H9 (cell line): ENCODE results near the gene PLEKHM3. TPM values are rescaled to one million over a fixed set of nuclear protein-coding genes. Genes with fewer than 3 reads are reported as not detected.

Experiments
- DNase-seq: peaks from one replicate; pipeline ENCODE4 v3.0.0-alpha.2; 2017
- H2AFZ ChIP-seq: one replicate; pipeline ENCODE4 v1.6.1; 2013; ENCODE audit warnings: mild to moderate bottlenecking, low read length, control low read depth, moderate library complexity
- H2AK5ac ChIP-seq: 2 replicates; pipeline ENCODE4 v1.6.1; 2013; ENCODE audit warnings: low read length, control low read depth, mixed read lengths; ENCODE audit not compliant: insufficient read length
- H2BK120ac ChIP-seq: one replicate; pipeline ENCODE4 v1.6.1; 2013; ENCODE audit warnings: low read depth, mild to moderate bottlenecking, low read length, control low read depth, inconsistent platforms; ENCODE audit not compliant: poor library complexity, severe bottlenecking
- H2BK12ac ChIP-seq: 2 replicates; pipeline ENCODE4 v1.6.1; 2013; ENCODE audit warnings: low read length, control low read depth, mixed read lengths, low read depth; ENCODE audit not compliant: insufficient read length
- H2BK15ac ChIP-seq: 2 replicates; pipeline ENCODE4 v1.6.1; 2013; ENCODE audit warnings: low read depth, low read length, control low read depth
- H2BK20ac ChIP-seq: one replicate; pipeline ENCODE4 v1.6.1; 2013; ENCODE audit warnings: low read depth, mild to moderate bottlenecking, low read length, control low read depth, inconsistent platforms; ENCODE audit not compliant: poor library complexity, severe bottlenecking
- H2BK5ac ChIP-seq: 2 replicates; pipeline ENCODE4 v1.6.1; 2013; ENCODE audit warnings: low read length, control low read depth, mixed read lengths; ENCODE audit not compliant: insufficient read length
- H3K14ac ChIP-seq: 2 replicates; pipeline ENCODE4 v1.6.1; 2013; ENCODE audit warnings: low read length, control low read depth; ENCODE audit not compliant: insufficient read depth
- H3K18ac ChIP-seq: 2 replicates; pipeline ENCODE4 v1.6.1; 2013; ENCODE audit warnings: low read depth, mild to moderate bottlenecking, mixed read lengths, low read length, control low read depth; ENCODE audit not compliant: insufficient read length
- H3K23ac ChIP-seq: 2 replicates; pipeline ENCODE4 v1.6.1; 2013; ENCODE audit warnings: low read length, control low read depth, mixed read lengths, low read depth; ENCODE audit not compliant: insufficient read length
- H3K23me2 ChIP-seq: 2 replicates; pipeline ENCODE4 v1.6.1; 2013; ENCODE audit warnings: low read depth, mild to moderate bottlenecking, mixed read lengths, low read length, control low read depth; ENCODE audit not compliant: insufficient read length, poor library complexity, severe bottlenecking
- H3K27ac ChIP-seq: 2 replicates; pipeline ENCODE4 v1.5.1; 2013; ENCODE audit warnings: low read length, control low read depth, mixed read lengths, low read depth; ENCODE audit not compliant: insufficient read length
- H3K27me3 ChIP-seq: 2 replicates; pipeline ENCODE4 v1.6.1; 2013; ENCODE audit warnings: low read length, control low read depth, inconsistent platforms; ENCODE audit not compliant: insufficient read depth
- H3K4ac ChIP-seq: 2 replicates; pipeline ENCODE4 v1.6.1; 2013; ENCODE audit warnings: low read depth, mild to moderate bottlenecking, control low read depth, inconsistent platforms, low read length, moderate library complexity
- H3K4me1 ChIP-seq: 2 replicates; pipeline ENCODE4 v1.6.1; 2013; ENCODE audit warnings: low read length, control low read depth, inconsistent platforms; ENCODE audit not compliant: insufficient read depth
- H3K4me2 ChIP-seq: 2 replicates; pipeline ENCODE4 v1.6.1; 2013; ENCODE audit warnings: low read length, control low read depth, mixed read lengths; ENCODE audit not compliant: insufficient read length, insufficient read depth
- H3K56ac ChIP-seq: 2 replicates; pipeline ENCODE4 v1.6.1; 2013; ENCODE audit warnings: low read depth, mild to moderate bottlenecking, mixed read lengths, low read length, control low read depth; ENCODE audit not compliant: insufficient read length
- H3K79me1 ChIP-seq: 2 replicates; pipeline ENCODE4 v1.6.1; 2013; ENCODE audit warnings: low read depth, mild to moderate bottlenecking, moderate library complexity, low read length, control low read depth, inconsistent platforms; ENCODE audit not compliant: insufficient read depth, poor library complexity, severe bottlenecking
- H3K79me2 ChIP-seq: 2 replicates; pipeline ENCODE4 v1.6.1; 2013; ENCODE audit warnings: low read length, control low read depth, inconsistent platforms; ENCODE audit not compliant: insufficient read depth
- H3K9ac ChIP-seq: 2 replicates; pipeline ENCODE4 v1.6.1; 2013; ENCODE audit warnings: low read length, control low read depth, mixed read lengths; ENCODE audit not compliant: insufficient read length; ENCODE audit errors: extremely low read depth
- H3K9me3 ChIP-seq: one replicate; pipeline ENCODE4 v1.6.1; 2013; ENCODE audit warnings: low read depth, low read length, inconsistent platforms; ENCODE audit not compliant: control insufficient read depth
- H3T11ph ChIP-seq: one replicate; pipeline ENCODE4 v1.6.1; 2013; ENCODE audit warnings: mild to moderate bottlenecking, low read length, control low read depth, inconsistent platforms
- H4K20me1 ChIP-seq: one replicate; pipeline ENCODE4 v1.6.1; 2013; ENCODE audit not compliant: control insufficient read depth, insufficient read length, insufficient read depth
- H4K5ac ChIP-seq: 2 replicates; pipeline ENCODE4 v1.6.1; 2013; ENCODE audit warnings: low read depth, mild to moderate bottlenecking, mixed read lengths, low read length, control low read depth; ENCODE audit not compliant: insufficient read length
- H4K8ac ChIP-seq: replicated peaks from 2 replicates; pipeline ENCODE4 v1.6.1; 2013; ENCODE audit warnings: low read length, control low read depth, mixed read lengths, low read depth; ENCODE audit not compliant: insufficient read length
- H4K91ac ChIP-seq: 2 replicates; pipeline ENCODE4 v1.6.1; 2013; ENCODE audit warnings: low read depth, mild to moderate bottlenecking, moderate library complexity, mixed read lengths, low read length, control low read depth; ENCODE audit not compliant: insufficient read length
- H3K27ac Mint-ChIP-seq, 3 experiments: 2 replicates in 2 of 3; 3 replicates in 1 of 3; pipeline ENCODE4 v1.8.0; 2020 to 2021; ENCODE audit warnings: mixed read lengths in 3 of 3, mild to moderate bottlenecking in 1 of 3, moderate library complexity in 1 of 3
- H3K27me3 Mint-ChIP-seq: 2 replicates; pipeline ENCODE4 v1.8.0; 2021; ENCODE audit warnings: low read depth, mild to moderate bottlenecking, moderate library complexity, mixed read lengths
- H3K36me3 Mint-ChIP-seq, 3 experiments: 2 replicates in 2 of 3; 3 replicates in 1 of 3; pipeline ENCODE4 v1.8.0; 2020 to 2021; ENCODE audit warnings: low read depth in 3 of 3, mixed read lengths in 3 of 3; ENCODE audit not compliant: insufficient read depth in 1 of 3
- H3K4me1 Mint-ChIP-seq, 2 experiments: 2 replicates each; pipeline ENCODE4 v1.8.0; 2020; ENCODE audit warnings: mixed read lengths in 2 of 2
- H3K4me3 Mint-ChIP-seq, 2 experiments: 2 replicates in 1 of 2; 3 replicates in 1 of 2; pipeline ENCODE4 v1.8.0; 2020 to 2021; ENCODE audit warnings: mild to moderate bottlenecking in 2 of 2, mixed read lengths in 2 of 2, moderate library complexity in 1 of 2
- H3K9me3 Mint-ChIP-seq, 2 experiments: 2 replicates in 1 of 2; 3 replicates in 1 of 2; pipeline ENCODE4 v1.8.0; 2020; ENCODE audit warnings: mild to moderate bottlenecking in 2 of 2, mixed read lengths in 2 of 2, moderate library complexity in 1 of 2
- CTCF ChIP-seq: fragments of 200-600 bp; sonication (generic); conservative IDR thresholded peaks from 3 replicates; pipeline ENCODE4 v1.8.0; 2021; ENCODE audit warnings: antibody characterized with exemption, mild to moderate bottlenecking
- WGBS: extraction: QIAGEN DNeasy Blood & Tissue Kit; methylation state at CpG from one replicate; pipeline ENCODE4 v1.1.7; 2013; ENCODE audit warnings: missing lambda C conversion rate, low lambda C conversion rate, mixed read lengths; ENCODE audit not compliant: insufficient read length; ENCODE audit errors: extremely low coverage; 5-methylcytosine and 5-hydroxymethylcytosine counted together
- total RNA-seq: library from RNA; stranded (reverse); gene quantifications from 2 replicates; pipeline ENCODE4 v1.2.1, GENCODE V29; 2021

Gene PLEKHM3
- total RNA-seq, 1 experiment from 2014 or later = 7.5 TPM

DNA sequence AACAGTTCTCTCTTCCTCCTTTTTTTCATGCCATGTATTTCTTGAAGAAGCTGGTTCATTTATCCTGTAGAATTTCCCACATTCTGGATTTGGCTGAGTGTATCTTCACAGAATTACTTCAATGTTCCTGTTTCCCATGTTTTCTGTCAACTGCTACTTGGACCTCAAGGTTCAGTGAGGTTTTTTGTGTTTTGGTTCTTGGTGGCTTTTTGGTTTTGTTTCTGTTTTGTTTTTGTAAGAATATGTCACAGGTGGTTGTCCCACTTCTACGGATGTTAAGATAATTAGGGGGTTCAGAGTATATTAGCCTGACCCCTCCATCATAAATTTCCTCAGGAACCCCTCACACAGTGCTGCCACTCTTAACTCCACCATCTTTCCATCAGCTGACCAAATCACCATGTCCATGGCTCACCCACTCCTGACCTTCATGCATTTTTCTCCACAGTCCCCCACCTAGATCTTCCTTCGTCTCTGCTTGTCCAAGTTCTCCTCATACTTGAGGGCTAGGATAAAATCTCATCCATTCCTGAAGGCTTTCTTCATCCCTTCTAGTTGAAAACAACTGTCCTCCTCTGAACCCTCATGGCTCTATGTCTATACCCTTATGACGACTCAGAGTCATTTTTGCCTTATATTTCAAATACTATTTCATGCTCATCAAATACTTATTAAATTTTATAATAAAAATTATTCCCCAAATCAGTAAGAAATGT, 40.4 kb downstream of the PLEKHM3 start:
- Histone ChIP-seq H2BK12ac (no peak overlapping the region), H2AFZ (no peak overlapping the region), H3K9ac (no peak overlapping the region), H3K4ac (no peak overlapping the region), H3T11ph (no peak overlapping the region), H2BK20ac (no peak overlapping the region), H3K79me1 (no peaks in the 10 kb centered on the region), H3K14ac (no peak overlapping the region), H4K20me1 (no peaks in the 10 kb centered on the region), H2BK5ac (no peak overlapping the region), H4K5ac (no peak overlapping the region), H3K79me2 (no peaks in the 10 kb centered on the region), H3K27me3 (no peaks in the 10 kb centered on the region), H3K4me2 (no peak overlapping the region), H4K8ac (no peak overlapping the region), H3K56ac (no peak overlapping the region), H3K18ac (no peak overlapping the region), H2BK15ac (no peak overlapping the region), H2AK5ac (no peak overlapping the region), H3K23me2 (no peaks in the 10 kb centered on the region), H3K23ac (no peak overlapping the region), H4K91ac (no peak overlapping the region), H3K4me1 (no peaks in the 10 kb centered on the region), H3K9me3 (no peaks in the 10 kb centered on the region), H3K27ac (no peak overlapping the region), H2BK120ac (no peak overlapping the region)
- Mint-ChIP-seq H3K9me3 (no peaks in the 10 kb centered on the region), H3K36me3 (no peaks in the 10 kb centered on the region; a peak in 1 of 7 replicates), H3K4me1 (peaks cover 0 to 3% of the 10 kb centered on the region in 2 experiments; a peak in 1 of 4 replicates), H3K27me3 (no peaks in the 10 kb centered on the region), H3K4me3 (no peak overlapping the region), H3K27ac (no peak overlapping the region; a peak in 1 of 7 replicates)
- TF ChIP-seq CTCF = no peak
- no CpG with 5 or more reads among the region's 3 CpGs for WGBS
- DNase-seq = no peak
